ENCODE results near the gene PRICKLE2. TPM values are rescaled to one million over a fixed set of nuclear protein-coding genes. Genes with fewer than 3 reads are reported as not detected.

Gene PRICKLE2
- total and polyA plus RNA-seq, 2 donors (not counting 3 experiments of a cell fraction or from before 2014, with no cell fraction given), result 3.0 to 7.1 TPM

GRCh38 chr3:64120876-64121275 is 104.4 kb downstream of the PRICKLE2 start:
- CTCF ChIA-PET, result no interaction called here
- intact Hi-C loops (cut with micrococcal nuclease) (no loop called here), dilution Hi-C loops (cut with MboI; ENCODE audit: extremely low pct_ligation_motif_present, low sequenced_read_pairs) (no loop called here)
- BruUV-seq (replicated peaks), result no TSS peak
- H3K79me2 ChIP-seq (ENCODE audit: control insufficient read depth, insufficient read depth, low read length), result no peaks in the 10 kb centered on the region
- no peak overlapping the region for H3K4me2 ChIP-seq (ENCODE audit: insufficient read depth, low read length)
- H3K4me1 ChIP-seq (ENCODE audit: control insufficient read depth, extremely low read depth, insufficient read depth, low read length), result no peaks in the 10 kb centered on the region
- no peak overlapping the region for H2AFZ ChIP-seq (ENCODE audit: low read depth, low read length)
- FAIRE-seq, result no peak
- no peaks in the 10 kb centered on the region for H3K9me1 ChIP-seq (replicated peaks; ENCODE audit: control insufficient read depth, extremely low read depth, insufficient read depth, low read length)
- no peak overlapping the region for H3K4me3 ChIP-seq (replicated peaks in 1 of 3; ENCODE audit: insufficient read depth in 1 of 3, low read depth in 1 of 3, low read length in 3 of 3)
- H3K27ac ChIP-seq (ENCODE audit: insufficient read depth, low read depth, low read length), result no peak overlapping the region
- no peaks in the 10 kb centered on the region for H3K9me3 ChIP-seq (replicated peaks; ENCODE audit: control insufficient read depth, insufficient read depth, low read length)
- TF ChIP-seq GATA2 (IDR thresholded peaks at IDR 0.05; ENCODE audit: insufficient read depth, insufficient read length, low read depth, low read length), result no peak
- TF ChIP-seq POLR2A (IDR thresholded peaks at IDR 0.05; ENCODE audit: low read depth, low read length), result no peak
- no peak for TF ChIP-seq POLR2AphosphoS5 (IDR thresholded peaks at IDR 0.05; ENCODE audit: insufficient read depth, low read depth, low read length)
- no peak for TF ChIP-seq CTCF (IDR thresholded peaks at IDR 0.05; ENCODE audit: extremely low read depth in 1 of 2, insufficient read depth in 1 of 2, low read depth in 1 of 2, low read length in 2 of 2)
- no peak for TF ChIP-seq JUN (IDR thresholded peaks at IDR 0.05; ENCODE audit: borderline replicate concordance, insufficient read depth, insufficient read length, low read depth)
- no peak for TF ChIP-seq EZH2 (IDR thresholded peaks at IDR 0.05; ENCODE audit: borderline replicate concordance, low read depth, low read length, severe bottlenecking)
- no peak for TF ChIP-seq FOS (IDR thresholded peaks at IDR 0.05; ENCODE audit: borderline replicate concordance, insufficient read depth, low read length)
- no peak for TF ChIP-seq MYC (IDR thresholded peaks at IDR 0.05; ENCODE audit: low read depth, low read length)
- no peak for TF ChIP-seq MAX (IDR thresholded peaks at IDR 0.05; ENCODE audit: insufficient read depth, insufficient read length)
- H3K36me3 ChIP-seq (ENCODE audit: control insufficient read depth in 2 of 2, extremely low read depth in 1 of 2, insufficient read depth in 2 of 2, low read length in 2 of 2), result no peaks in the 10 kb centered on the region
- DNase-seq (ENCODE audit: low read depth, low spot score), result no peak
- H3K27me3 ChIP-seq (ENCODE audit: control insufficient read depth in 2 of 2, insufficient read depth in 2 of 2, low read length in 2 of 2), result peaks cover 0 to 1% of the 10 kb centered on the region in 2 experiments
- H3K9ac ChIP-seq (replicated peaks; ENCODE audit: extremely low read depth, insufficient read depth, low read length), result no peak overlapping the region
- POLR2A ChIA-PET, result no interaction called here
- H4K20me1 ChIP-seq (replicated peaks; ENCODE audit: control insufficient read depth, extremely low read depth, insufficient read depth, low read length), result no peaks in the 10 kb centered on the region
